Astrocyte (in vitro differentiated cells and primary cell): ENCODE results near the gene RALGAPB. TPM values are rescaled to one million over a fixed set of nuclear protein-coding genes. Genes with fewer than 3 reads are reported as not detected.

Source experiments
- DNase-seq: peaks from one replicate; pipeline ENCODE4 v3.0.0-alpha.2; 2010; ENCODE audit warnings: low read depth
- FAIRE-seq: peaks from 2 replicates; lab custom pipeline; 2011; peaks lifted over from hg19 to GRCh38; lab: Jason Lieb, UNC
- H2AFZ ChIP-seq: 2 replicates; pipeline ENCODE4 v1.6.0; 2012; ENCODE audit warnings: low read depth, low read length, inconsistent platforms
- H3K27ac ChIP-seq: 2 replicates; pipeline ENCODE4 v1.5.1; 2011; ENCODE audit warnings: low read depth, low read length, inconsistent platforms
- H3K27me3 ChIP-seq: 2 replicates; pipeline ENCODE4 v1.6.0; 2011; ENCODE audit warnings: low read length, inconsistent platforms; ENCODE audit not compliant: insufficient read depth
- H3K36me3 ChIP-seq: 2 replicates; pipeline ENCODE4 v1.5.1; 2011; ENCODE audit warnings: low read length, inconsistent platforms; ENCODE audit not compliant: insufficient read depth
- H3K4me1 ChIP-seq: 2 replicates; pipeline ENCODE4 v1.5.1; 2011; ENCODE audit warnings: low read length, inconsistent platforms; ENCODE audit not compliant: insufficient read depth
- H3K4me2 ChIP-seq: 2 replicates; pipeline ENCODE4 v1.6.0; 2012; ENCODE audit warnings: low read length, inconsistent platforms
- H3K4me3 ChIP-seq: 2 replicates; pipeline ENCODE4 v1.5.1; 2011; ENCODE audit warnings: low read depth, mild to moderate bottlenecking, low read length, inconsistent platforms; ENCODE audit not compliant: insufficient read depth
- H3K79me2 ChIP-seq: 2 replicates; pipeline ENCODE4 v1.6.0; 2012; ENCODE audit warnings: mild to moderate bottlenecking, low read length, inconsistent platforms; ENCODE audit not compliant: insufficient read depth
- H3K9ac ChIP-seq: 2 replicates; pipeline ENCODE4 v1.6.0; 2012; ENCODE audit warnings: mild to moderate bottlenecking, low read length, inconsistent platforms
- H3K9me3 ChIP-seq: 2 replicates; pipeline ENCODE4 v1.5.1; 2012; ENCODE audit warnings: low read depth, mild to moderate bottlenecking, low read length, inconsistent platforms; ENCODE audit not compliant: insufficient read depth
- H4K20me1 ChIP-seq: 2 replicates; pipeline ENCODE4 v1.6.0; 2012; ENCODE audit warnings: low read length, inconsistent platforms; ENCODE audit not compliant: insufficient read depth
- H3K27ac Mint-ChIP-seq: one replicate; pipeline ENCODE4 v1.8.0; 2021; ENCODE audit warnings: mild to moderate bottlenecking, mixed read lengths; ENCODE audit not compliant: unreplicated experiment
- H3K27me3 Mint-ChIP-seq: one replicate; pipeline ENCODE4 v1.8.0; 2021; ENCODE audit warnings: low read depth, mixed read lengths; ENCODE audit not compliant: unreplicated experiment
- H3K36me3 Mint-ChIP-seq: one replicate; pipeline ENCODE4 v1.8.0; 2021; ENCODE audit warnings: low read depth, mixed read lengths; ENCODE audit not compliant: unreplicated experiment
- H3K4me1 Mint-ChIP-seq: one replicate; pipeline ENCODE4 v1.8.0; 2021; ENCODE audit warnings: low read depth, mixed read lengths; ENCODE audit not compliant: unreplicated experiment
- H3K4me3 Mint-ChIP-seq: one replicate; pipeline ENCODE4 v1.8.0; 2021; ENCODE audit warnings: mild to moderate bottlenecking, moderate library complexity, mixed read lengths; ENCODE audit not compliant: unreplicated experiment
- H3K9me3 Mint-ChIP-seq: one replicate; pipeline ENCODE4 v1.8.0; 2021; ENCODE audit warnings: mild to moderate bottlenecking, mixed read lengths; ENCODE audit not compliant: unreplicated experiment
- CTCF ChIP-seq: IDR thresholded peaks from 2 replicates; pipeline ENCODE4 v1.5.1; 2011; ENCODE audit warnings: low read depth, mild to moderate bottlenecking, inconsistent platforms, low read length, moderate library complexity; ENCODE audit not compliant: insufficient read depth
- EZH2 ChIP-seq: IDR thresholded peaks from 2 replicates; pipeline ENCODE4 v1.6.1; 2012; ENCODE audit warnings: mild to moderate bottlenecking, low read length, inconsistent platforms; ENCODE audit not compliant: insufficient read depth
- total RNA-seq: library from RNA; stranded (reverse); gene quantifications from 2 replicates; pipeline ENCODE4 v1.2.1, GENCODE V29; 2021

The RALGAPB gene
- total RNA-seq, 1 donor from 2014 or later: 40.2 TPM

- Histone ChIP-seq H3K27ac (no peak overlapping the region), H3K36me3 (no peaks in the 10 kb centered on the region), H4K20me1 (no peaks in the 10 kb centered on the region), H3K4me2 (no peak overlapping the region), H3K4me3 (no peak overlapping the region), H3K79me2 (no peaks in the 10 kb centered on the region), H3K9ac (no peak overlapping the region), H3K27me3 (peaks cover 16% of the 10 kb centered on the region), H3K4me1 (peaks cover 4% of the 10 kb centered on the region), H2AFZ (no peak overlapping the region), H3K9me3 (no peaks in the 10 kb centered on the region)
- H3K27ac Mint-ChIP-seq: no peak overlapping the region
- H3K9me3 Mint-ChIP-seq: peaks cover 4% of the 10 kb centered on the region
- TF ChIP-seq EZH2 (no peak), CTCF (no peak)
- no peaks in the 10 kb centered on the region for H3K36me3 Mint-ChIP-seq
- H3K4me3 Mint-ChIP-seq: no peak overlapping the region
- FAIRE-seq: no peak
- peaks cover 1% of the 10 kb centered on the region for H3K27me3 Mint-ChIP-seq
- H3K4me1 Mint-ChIP-seq: peaks cover 7% of the 10 kb centered on the region
- DNase-seq: no peak
Measured at GRCh38 chr20:38607351-38607750, 134.7 kb downstream of the RALGAPB start.

GRCh38 chr20:38608188-38608587, 135.5 kb downstream of the RALGAPB start:
- TF ChIP-seq EZH2: no peak
- TF ChIP-seq CTCF: no peak
- FAIRE-seq (no peak), DNase-seq (no peak)
- Histone ChIP-seq H3K27me3 (peaks cover 12% of the 10 kb centered on the region), H4K20me1 (no peaks in the 10 kb centered on the region), H3K36me3 (no peaks in the 10 kb centered on the region), H3K4me1 (peaks cover 4% of the 10 kb centered on the region), H3K9me3 (no peaks in the 10 kb centered on the region), H3K4me3 (no peak overlapping the region), H2AFZ (no peak overlapping the region), H3K79me2 (no peaks in the 10 kb centered on the region), H3K9ac (no peak overlapping the region), H3K27ac (no peak overlapping the region), H3K4me2 (no peak overlapping the region)
- no peak overlapping the region for H3K4me3 Mint-ChIP-seq
- no peaks in the 10 kb centered on the region for H3K27me3 Mint-ChIP-seq
- peaks cover 7% of the 10 kb centered on the region for H3K4me1 Mint-ChIP-seq
- H3K27ac Mint-ChIP-seq: no peak overlapping the region
- peaks cover 4% of the 10 kb centered on the region for H3K9me3 Mint-ChIP-seq
- H3K36me3 Mint-ChIP-seq: no peaks in the 10 kb centered on the region

- no peak overlapping the region for H3K4me2 ChIP-seq
- H3K9ac ChIP-seq: no peak overlapping the region
- no peaks in the 10 kb centered on the region for H3K9me3 ChIP-seq
- FAIRE-seq: no peak
- H3K27ac Mint-ChIP-seq: no peak overlapping the region
- DNase-seq: no peak
- peaks cover 4% of the 10 kb centered on the region for H3K4me1 ChIP-seq
- no peak overlapping the region for H3K4me3 Mint-ChIP-seq
- no peak overlapping the region for H3K27ac ChIP-seq
- H3K36me3 ChIP-seq: no peaks in the 10 kb centered on the region
- H3K4me1 Mint-ChIP-seq: peaks cover 4% of the 10 kb centered on the region
- no peaks in the 10 kb centered on the region for H4K20me1 ChIP-seq
- no peak overlapping the region for H3K4me3 ChIP-seq
- peaks cover 7% of the 10 kb centered on the region for H3K9me3 Mint-ChIP-seq
- TF ChIP-seq CTCF (no peak), EZH2 (no peak)
- H2AFZ ChIP-seq: no peak overlapping the region
- no peaks in the 10 kb centered on the region for H3K79me2 ChIP-seq
- H3K27me3 Mint-ChIP-seq: no peaks in the 10 kb centered on the region
- peaks cover 8% of the 10 kb centered on the region for H3K27me3 ChIP-seq
- H3K36me3 Mint-ChIP-seq: no peaks in the 10 kb centered on the region
Measured at GRCh38 chr20:38609815-38610214, 137.2 kb downstream of the RALGAPB start.
